SK-N-MC (cell line): ENCODE measurements around the gene NLRC5.

Experiments used
- EZH2 ChIP-seq: fragments of 200-600 bp; sonication (generic); IDR thresholded peaks from one replicate; pipeline ENCODE4 v1.6.1; 2017; ENCODE audit warnings: antibody characterized with exemption
- FOXP2 ChIP-seq: optimal IDR thresholded peaks from 2 replicates; pipeline ENCODE3; 2011; ENCODE audit warnings: mild to moderate bottlenecking, moderate library complexity; ENCODE audit not compliant: insufficient read depth; ENCODE audit errors: extremely low read length, control extremely low read depth
- POLR2AphosphoS5 ChIP-seq: IDR thresholded peaks from 2 replicates; pipeline ENCODE4 v1.6.1; 2012; ENCODE audit warnings: mild to moderate bottlenecking, low read depth, low read length, borderline replicate concordance

DNA sequence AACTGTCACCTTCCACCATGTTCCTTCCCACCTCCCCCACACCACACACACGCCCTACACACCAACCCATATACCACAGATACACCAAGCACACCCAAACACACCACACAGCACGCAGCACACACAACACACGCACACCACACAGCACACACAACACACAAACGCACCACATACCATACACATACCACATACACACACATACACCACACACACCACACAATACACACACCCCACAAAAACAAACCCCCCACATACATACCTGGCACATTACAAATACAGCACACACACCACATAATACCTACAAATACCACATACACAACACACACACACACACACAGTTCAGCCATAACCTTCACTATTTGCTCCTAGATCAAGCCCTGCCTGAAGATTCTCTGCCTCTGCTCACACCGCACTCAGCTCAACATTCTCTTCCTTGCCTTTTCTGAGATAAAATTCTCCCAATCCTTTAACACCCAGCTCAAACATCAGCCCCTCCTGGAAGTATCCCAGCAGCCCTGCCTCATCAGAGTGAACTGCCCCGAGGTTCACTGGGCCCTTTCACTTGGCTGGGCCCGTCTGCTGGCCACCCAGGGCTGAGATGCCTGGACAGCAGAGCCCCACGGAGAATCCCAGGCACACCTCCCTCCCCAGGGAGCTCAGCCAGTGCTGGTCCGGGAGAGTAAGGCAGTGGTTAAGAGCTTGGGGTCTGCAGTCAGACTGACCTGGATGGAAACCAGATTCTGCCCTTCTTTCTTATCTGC is 71.1 kb downstream of the NLRC5 start:
- TF ChIP-seq EZH2, result no peak
- no peak for TF ChIP-seq POLR2AphosphoS5
- TF ChIP-seq FOXP2, result no peak
